ENCODE measurements around the gene TNFSF4.

Gene TNFSF4

GRCh38 chr1:173222149-173223030 lies 15.3 kb upstream of the TNFSF4 start:
- Histone ChIP-seq H3K79me2 (ENCODE audit: low read length) (no peaks in the 10 kb centered on the region), H3K27me3 (ENCODE audit: low read depth, low read length) (no peaks in the 10 kb centered on the region), H3K4me1 (ENCODE audit: low read length) (peaks cover 42% of the 10 kb centered on the region), H2AFZ (ENCODE audit: low read depth, low read length) (peak overlapping the region; percentile 10; the same call in 1 of the 2 replicates), H3K9ac (ENCODE audit: low read length) (no peak overlapping the region), H3K27ac (ENCODE audit: low read length) (0 out of 2 replicates have a peak overlapping the region, but pooled peaks have one; percentile 12), H4K20me1 (ENCODE audit: insufficient read depth, low read length) (no peaks in the 10 kb centered on the region), H3K4me3 (ENCODE audit: low read length) (no peak overlapping the region), H3K4me2 (ENCODE audit: low read length) (peak overlapping the region; percentile 37), H3K9me3 (ENCODE audit: insufficient read depth, low read length) (no peaks in the 10 kb centered on the region), H3K36me3 (replicated peaks; ENCODE audit: low read depth, low read length) (no peaks in the 10 kb centered on the region)
- no peak for TF ChIP-seq EZH2phosphoT487 (IDR thresholded peaks at IDR 0.05; ENCODE audit: low read depth)
- TF ChIP-seq CTCF (IDR thresholded peaks at IDR 0.05; ENCODE audit: low read depth, low read length) = no peak

- Histone ChIP-seq H3K4me1 (ENCODE audit: low read length) (peaks cover 20% of the 10 kb centered on the region), H2AFZ (ENCODE audit: low read depth, low read length) (no peak overlapping the region), H3K4me2 (ENCODE audit: low read length) (no peak overlapping the region), H3K9ac (ENCODE audit: low read length) (no peak overlapping the region), H3K79me2 (ENCODE audit: low read length) (no peaks in the 10 kb centered on the region), H3K27me3 (ENCODE audit: low read depth, low read length) (no peaks in the 10 kb centered on the region), H3K27ac (ENCODE audit: low read length) (no peak overlapping the region), H3K4me3 (ENCODE audit: low read length) (no peak overlapping the region), H3K9me3 (ENCODE audit: insufficient read depth, low read length) (no peaks in the 10 kb centered on the region), H3K36me3 (replicated peaks; ENCODE audit: low read depth, low read length) (no peaks in the 10 kb centered on the region), H4K20me1 (ENCODE audit: insufficient read depth, low read length) (no peaks in the 10 kb centered on the region)
- TF ChIP-seq EZH2phosphoT487 (IDR thresholded peaks at IDR 0.05; ENCODE audit: low read depth) (no peak), CTCF (IDR thresholded peaks at IDR 0.05; ENCODE audit: low read depth, low read length) (no peak)
Measured at GRCh38 chr1:173220157-173220556, 13.0 kb upstream of the TNFSF4 start.

- Histone ChIP-seq H3K4me1 (ENCODE audit: low read length) (peaks cover 6% of the 10 kb centered on the region), H3K4me2 (ENCODE audit: low read length) (no peak overlapping the region), H4K20me1 (ENCODE audit: insufficient read depth, low read length) (no peaks in the 10 kb centered on the region), H3K27me3 (ENCODE audit: low read depth, low read length) (no peaks in the 10 kb centered on the region), H2AFZ (ENCODE audit: low read depth, low read length) (no peak overlapping the region), H3K9ac (ENCODE audit: low read length) (no peak overlapping the region), H3K9me3 (ENCODE audit: insufficient read depth, low read length) (no peaks in the 10 kb centered on the region), H3K79me2 (ENCODE audit: low read length) (no peaks in the 10 kb centered on the region), H3K27ac (ENCODE audit: low read length) (no peak overlapping the region), H3K4me3 (ENCODE audit: low read length) (no peak overlapping the region), H3K36me3 (replicated peaks; ENCODE audit: low read depth, low read length) (no peaks in the 10 kb centered on the region)
- TF ChIP-seq EZH2phosphoT487 (IDR thresholded peaks at IDR 0.05; ENCODE audit: low read depth) = no peak
- TF ChIP-seq CTCF (IDR thresholded peaks at IDR 0.05; ENCODE audit: low read depth, low read length) = peak; percentile 41
Measured at GRCh38 chr1:173213665-173214064, 6.5 kb upstream of the TNFSF4 start.

DNA sequence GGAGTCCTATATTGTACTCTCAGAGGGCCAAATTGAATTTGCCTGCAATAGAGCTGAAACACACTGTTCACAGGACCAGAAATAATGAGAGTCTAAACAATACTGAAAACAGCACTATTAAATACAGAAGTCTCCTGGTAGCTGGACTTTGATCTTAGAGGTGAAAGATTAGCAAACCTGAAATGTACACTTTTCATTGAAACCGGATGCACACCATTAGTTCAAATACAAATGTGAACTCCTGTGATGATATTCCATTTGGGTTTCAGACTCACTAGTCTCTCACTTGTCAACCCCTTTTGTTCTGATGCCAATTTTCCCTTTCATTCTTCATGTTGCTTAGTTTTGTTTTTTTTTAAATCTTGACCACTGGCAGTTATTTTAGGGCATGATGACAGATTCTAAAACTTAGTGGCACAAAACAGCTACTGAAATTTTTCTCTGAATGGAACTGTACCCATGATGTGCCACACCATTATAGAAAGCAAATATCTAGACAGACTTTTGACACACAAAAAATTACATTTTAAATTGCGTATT lies 5.9 kb upstream of the TNFSF4 start:
- H3K4me1 ChIP-seq (ENCODE audit: low read length) = peaks cover 6% of the 10 kb centered on the region
- no peak overlapping the region for H2AFZ ChIP-seq (ENCODE audit: low read depth, low read length)
- no peaks in the 10 kb centered on the region for H3K79me2 ChIP-seq (ENCODE audit: low read length)
- no peak overlapping the region for H3K4me3 ChIP-seq (ENCODE audit: low read length)
- no peak for TF ChIP-seq EZH2phosphoT487 (IDR thresholded peaks at IDR 0.05; ENCODE audit: low read depth)
- no peak for TF ChIP-seq CTCF (IDR thresholded peaks at IDR 0.05; ENCODE audit: low read depth, low read length)
- no peaks in the 10 kb centered on the region for H3K36me3 ChIP-seq (replicated peaks; ENCODE audit: low read depth, low read length)
- no peaks in the 10 kb centered on the region for H4K20me1 ChIP-seq (ENCODE audit: insufficient read depth, low read length)
- H3K9ac ChIP-seq (ENCODE audit: low read length) = no peak overlapping the region
- H3K9me3 ChIP-seq (ENCODE audit: insufficient read depth, low read length) = no peaks in the 10 kb centered on the region
- H3K4me2 ChIP-seq (ENCODE audit: low read length) = no peak overlapping the region
- no peak overlapping the region for H3K27ac ChIP-seq (ENCODE audit: low read length)
- H3K27me3 ChIP-seq (ENCODE audit: low read depth, low read length) = no peaks in the 10 kb centered on the region

Data from OCI-LY3 (cell line).